OCI-LY1 (cell line): ENCODE data around the gene NDUFS5.

Experiments
- H2AFZ ChIP-seq: fragments of 200-600 bp; sonication (generic), shearing (Covaris generic); 2 replicates; pipeline ENCODE4 v1.6.0; 2014; ENCODE audit warnings: antibody characterized with exemption, mild to moderate bottlenecking, low read length
- H3F3A ChIP-seq: fragments of 200-600 bp; sonication (generic), shearing (Covaris generic); 2 replicates; pipeline ENCODE4 v1.6.0; 2014; ENCODE audit warnings: mild to moderate bottlenecking, antibody characterized with exemption, low read length, moderate library complexity; ENCODE audit not compliant: insufficient read depth
- H3K27ac ChIP-seq: fragments of 200-600 bp; sonication (generic); 2 replicates; pipeline ENCODE4 v1.5.1; 2014; ENCODE audit warnings: low read length, mixed run types, mild to moderate bottlenecking, low read depth; ENCODE audit not compliant: poor library complexity, severe bottlenecking
- H3K27me3 ChIP-seq: fragments of 200-600 bp; sonication (generic); 2 replicates; pipeline ENCODE4 v1.6.0; 2014; ENCODE audit warnings: antibody characterized with exemption, mild to moderate bottlenecking, low read length, moderate library complexity; ENCODE audit not compliant: insufficient read depth
- H3K36me3 ChIP-seq: fragments of 200-600 bp; sonication (generic); 2 replicates; pipeline ENCODE4 v1.6.1; 2014; ENCODE audit warnings: mild to moderate bottlenecking, antibody characterized with exemption, low read length, moderate library complexity, mixed read lengths; ENCODE audit not compliant: insufficient read depth
- H3K4me1 ChIP-seq: fragments of 200-600 bp; sonication (generic); 2 replicates; pipeline ENCODE4 v1.5.1; 2014; ENCODE audit warnings: mild to moderate bottlenecking, low read length, moderate library complexity; ENCODE audit not compliant: insufficient read depth, severe bottlenecking
- H3K4me2 ChIP-seq: fragments of 200-600 bp; sonication (generic), shearing (Covaris generic); 2 replicates; pipeline ENCODE4 v1.6.1; 2014; ENCODE audit warnings: low read length
- H3K4me3 ChIP-seq: fragments of 200-600 bp; sonication (generic); 2 replicates; pipeline ENCODE4 v1.5.1; 2014; ENCODE audit warnings: low read length, low read depth, mild to moderate bottlenecking, mixed read lengths; ENCODE audit not compliant: poor library complexity, severe bottlenecking
- H3K79me2 ChIP-seq: fragments of 200-600 bp; shearing (Covaris generic); 2 replicates; pipeline ENCODE4 v1.6.1; 2016; ENCODE audit warnings: mixed run types, low read length, mixed read lengths; ENCODE audit not compliant: insufficient read depth
- H3K9ac ChIP-seq: fragments of 200-600 bp; sonication (generic), shearing (Covaris generic); 2 replicates; pipeline ENCODE4 v1.6.1; 2014; ENCODE audit warnings: mild to moderate bottlenecking, low read length, mixed read lengths
- H3K9me2 ChIP-seq: fragments of 200-600 bp; sonication (generic), shearing (Covaris generic); 2 replicates; pipeline ENCODE4 v1.6.1; 2014; ENCODE audit warnings: low read depth, mild to moderate bottlenecking, low read length, mixed read lengths
- H3K9me3 ChIP-seq: fragments of 200-600 bp; shearing (Covaris generic); 2 replicates; pipeline ENCODE4 v1.6.1; 2014; ENCODE audit warnings: low read length, mixed read lengths
- H4K20me1 ChIP-seq: fragments of 200-600 bp; sonication (generic), shearing (Covaris generic); 2 replicates; pipeline ENCODE4 v1.6.0; 2016; ENCODE audit warnings: mild to moderate bottlenecking, low read length; ENCODE audit not compliant: insufficient read depth
- EZH2 ChIP-seq: fragments of 200-600 bp; sonication (generic), shearing (Covaris generic); IDR thresholded peaks from 2 replicates; pipeline ENCODE4 v1.8.0; 2017; ENCODE audit warnings: borderline replicate concordance, mixed run types, mild to moderate bottlenecking, antibody characterized with exemption, low read length, moderate library complexity, mixed read lengths
- TF ChIP-seq, protein P1 (sequence below): fragments of 200-600 bp; sonication (generic), shearing (Covaris generic); IDR thresholded peaks from 2 replicates; pipeline ENCODE4 v1.5.1; 2017; ENCODE audit warnings: mild to moderate bottlenecking, antibody characterized with exemption, low read length, moderate library complexity, mixed read lengths

NDUFS5 gene

DNA sequence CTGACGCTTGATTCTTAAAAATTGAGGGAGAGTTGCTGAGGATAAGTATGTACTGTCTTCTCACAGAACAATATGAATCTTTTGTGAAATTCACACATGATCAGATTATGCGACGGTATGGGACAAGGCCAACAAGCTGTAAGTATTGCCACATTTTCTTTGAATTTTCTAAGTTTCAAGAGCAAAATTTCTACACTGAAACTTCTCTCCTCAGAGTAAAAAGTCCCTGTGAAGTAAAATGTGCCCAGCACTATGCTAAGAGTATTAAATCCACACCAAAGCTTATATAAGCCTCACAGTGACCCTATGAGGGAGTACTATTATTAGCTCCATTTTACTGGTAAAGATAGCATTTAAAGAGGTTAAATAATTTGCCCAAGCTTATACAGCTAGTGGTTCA is 22.9 kb upstream of the NDUFS5 start:
- H3K9ac ChIP-seq: no peak overlapping the region
- no peak overlapping the region for H3K27ac ChIP-seq
- no peaks in the 10 kb centered on the region for H3F3A ChIP-seq
- H4K20me1 ChIP-seq: no peaks in the 10 kb centered on the region
- peaks cover 99% of the 10 kb centered on the region for H3K36me3 ChIP-seq
- no peak for TF ChIP-seq EZH2
- TF ChIP-seq, protein P1, sequence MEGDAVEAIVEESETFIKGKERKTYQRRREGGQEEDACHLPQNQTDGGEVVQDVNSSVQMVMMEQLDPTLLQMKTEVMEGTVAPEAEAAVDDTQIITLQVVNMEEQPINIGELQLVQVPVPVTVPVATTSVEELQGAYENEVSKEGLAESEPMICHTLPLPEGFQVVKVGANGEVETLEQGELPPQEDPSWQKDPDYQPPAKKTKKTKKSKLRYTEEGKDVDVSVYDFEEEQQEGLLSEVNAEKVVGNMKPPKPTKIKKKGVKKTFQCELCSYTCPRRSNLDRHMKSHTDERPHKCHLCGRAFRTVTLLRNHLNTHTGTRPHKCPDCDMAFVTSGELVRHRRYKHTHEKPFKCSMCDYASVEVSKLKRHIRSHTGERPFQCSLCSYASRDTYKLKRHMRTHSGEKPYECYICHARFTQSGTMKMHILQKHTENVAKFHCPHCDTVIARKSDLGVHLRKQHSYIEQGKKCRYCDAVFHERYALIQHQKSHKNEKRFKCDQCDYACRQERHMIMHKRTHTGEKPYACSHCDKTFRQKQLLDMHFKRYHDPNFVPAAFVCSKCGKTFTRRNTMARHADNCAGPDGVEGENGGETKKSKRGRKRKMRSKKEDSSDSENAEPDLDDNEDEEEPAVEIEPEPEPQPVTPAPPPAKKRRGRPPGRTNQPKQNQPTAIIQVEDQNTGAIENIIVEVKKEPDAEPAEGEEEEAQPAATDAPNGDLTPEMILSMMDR: no peak
- no peaks in the 10 kb centered on the region for H3K9me3 ChIP-seq
- H3K27me3 ChIP-seq: no peaks in the 10 kb centered on the region
- H3K79me2 ChIP-seq: no peaks in the 10 kb centered on the region
- no peak overlapping the region for H2AFZ ChIP-seq
- no peak overlapping the region for H3K4me2 ChIP-seq
- H3K4me3 ChIP-seq: no peak overlapping the region
- H3K9me2 ChIP-seq: no peaks in the 10 kb centered on the region
- H3K4me1 ChIP-seq: no peaks in the 10 kb centered on the region

DNA sequence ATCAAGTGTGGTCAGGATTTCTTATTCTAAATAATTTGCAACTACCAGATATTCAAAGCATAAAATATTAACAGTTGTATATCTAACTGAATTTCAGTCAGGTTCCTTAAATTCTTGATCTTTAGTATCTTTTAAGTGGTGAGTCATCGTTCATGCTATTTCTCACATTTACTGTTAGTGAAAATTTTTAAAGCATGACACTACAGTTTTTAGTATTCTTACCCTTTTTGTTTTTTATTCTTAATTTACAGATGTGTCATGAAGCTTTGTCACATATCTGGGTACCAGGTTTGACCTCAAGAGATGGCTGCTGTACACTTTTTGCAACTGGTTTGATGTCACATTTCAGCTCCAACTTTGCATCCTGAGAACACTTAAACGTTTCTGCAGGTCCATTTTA is 22.4 kb upstream of the NDUFS5 start:
- H3K9ac ChIP-seq: no peak overlapping the region
- no peaks in the 10 kb centered on the region for H3F3A ChIP-seq
- no peaks in the 10 kb centered on the region for H3K9me3 ChIP-seq
- H2AFZ ChIP-seq: no peak overlapping the region
- peaks cover 99% of the 10 kb centered on the region for H3K36me3 ChIP-seq
- no peaks in the 10 kb centered on the region for H3K4me1 ChIP-seq
- H3K27me3 ChIP-seq: no peaks in the 10 kb centered on the region
- H3K27ac ChIP-seq: no peak overlapping the region
- no peaks in the 10 kb centered on the region for H3K79me2 ChIP-seq
- no peaks in the 10 kb centered on the region for H4K20me1 ChIP-seq
- no peaks in the 10 kb centered on the region for H3K9me2 ChIP-seq
- H3K4me2 ChIP-seq: no peak overlapping the region
- no peak for TF ChIP-seq EZH2
- TF ChIP-seq, protein P1: no peak
- no peak overlapping the region for H3K4me3 ChIP-seq

DNA sequence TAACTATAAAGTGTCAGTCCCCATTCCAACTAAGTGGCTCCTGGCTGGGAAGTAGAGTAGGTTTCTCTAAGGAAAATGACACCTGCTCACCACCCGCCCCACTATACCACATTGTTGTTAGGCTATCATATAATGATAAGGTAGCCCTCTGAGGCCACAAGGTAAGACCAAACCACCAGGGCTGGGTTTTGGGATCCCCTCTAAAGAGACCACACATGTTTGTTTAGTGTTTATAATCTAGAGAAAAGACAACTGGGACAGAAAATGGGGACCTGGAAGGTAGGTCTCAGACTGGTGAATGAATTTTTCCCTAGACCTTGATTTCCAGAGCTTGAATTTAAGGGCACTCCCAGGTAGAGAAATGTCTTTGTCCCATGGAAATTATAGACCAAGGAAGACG is 19.9 kb upstream of the NDUFS5 start:
- TF ChIP-seq, protein P1: no peak
- no peak for TF ChIP-seq EZH2
- no peak overlapping the region for H3K27ac ChIP-seq
- peaks cover 80% of the 10 kb centered on the region for H3K36me3 ChIP-seq
- no peaks in the 10 kb centered on the region for H3K4me1 ChIP-seq
- no peaks in the 10 kb centered on the region for H4K20me1 ChIP-seq
- H3K27me3 ChIP-seq: no peaks in the 10 kb centered on the region
- H3K4me2 ChIP-seq: no peak overlapping the region
- H3K4me3 ChIP-seq: no peak overlapping the region
- H3K9me3 ChIP-seq: no peaks in the 10 kb centered on the region
- H2AFZ ChIP-seq: no peak overlapping the region
- no peaks in the 10 kb centered on the region for H3K79me2 ChIP-seq
- H3F3A ChIP-seq: no peaks in the 10 kb centered on the region
- H3K9ac ChIP-seq: no peak overlapping the region
- no peaks in the 10 kb centered on the region for H3K9me2 ChIP-seq
